Measurements from ENCODE around the gene RRAS.

The RRAS gene

DNA sequence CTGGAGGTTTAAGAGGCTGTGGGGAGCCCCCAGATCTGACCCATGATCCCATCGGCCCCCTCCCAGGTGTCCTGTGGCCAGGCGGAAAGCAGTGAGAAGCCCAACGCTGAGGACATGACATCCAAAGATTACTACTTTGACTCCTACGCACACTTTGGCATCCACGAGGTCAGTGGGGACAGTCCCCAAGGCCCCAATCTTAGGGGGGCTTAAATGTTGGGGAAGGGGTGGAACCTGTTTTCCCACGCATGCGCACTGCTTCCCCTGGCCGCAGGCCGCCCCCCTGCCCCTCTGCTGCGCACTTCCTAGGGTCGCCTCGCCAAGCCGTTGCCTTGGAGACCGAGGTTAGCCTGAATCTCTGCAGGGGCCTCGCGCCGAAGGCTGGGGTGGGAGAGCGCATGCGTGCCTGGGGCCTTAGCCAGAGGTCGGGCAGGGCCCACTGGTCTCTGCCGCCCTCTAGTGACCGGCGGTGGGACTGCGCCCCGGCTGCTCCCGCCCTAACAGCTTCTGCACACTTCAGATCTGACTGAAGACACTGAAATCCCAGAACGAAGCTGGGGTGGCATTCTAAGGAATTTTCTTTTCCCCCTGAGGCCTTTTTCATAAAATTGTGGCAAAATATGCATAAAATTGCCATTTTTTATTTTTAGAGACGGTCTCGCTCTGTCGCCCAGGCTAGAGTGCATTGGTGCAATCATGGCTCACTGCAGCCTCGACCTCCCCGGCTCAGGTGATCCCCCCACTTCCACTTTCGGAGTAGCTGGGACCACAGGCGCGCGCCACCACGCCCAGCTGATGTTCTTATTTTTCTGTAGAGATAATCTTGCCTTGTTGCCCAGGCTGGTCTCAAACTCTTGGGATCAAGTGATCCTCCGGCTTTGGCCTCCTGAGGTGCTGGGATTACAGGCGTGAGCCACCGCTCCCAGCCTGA, 40.7 kb upstream of the RRAS start:
- TF ChIP-seq, protein P1, sequence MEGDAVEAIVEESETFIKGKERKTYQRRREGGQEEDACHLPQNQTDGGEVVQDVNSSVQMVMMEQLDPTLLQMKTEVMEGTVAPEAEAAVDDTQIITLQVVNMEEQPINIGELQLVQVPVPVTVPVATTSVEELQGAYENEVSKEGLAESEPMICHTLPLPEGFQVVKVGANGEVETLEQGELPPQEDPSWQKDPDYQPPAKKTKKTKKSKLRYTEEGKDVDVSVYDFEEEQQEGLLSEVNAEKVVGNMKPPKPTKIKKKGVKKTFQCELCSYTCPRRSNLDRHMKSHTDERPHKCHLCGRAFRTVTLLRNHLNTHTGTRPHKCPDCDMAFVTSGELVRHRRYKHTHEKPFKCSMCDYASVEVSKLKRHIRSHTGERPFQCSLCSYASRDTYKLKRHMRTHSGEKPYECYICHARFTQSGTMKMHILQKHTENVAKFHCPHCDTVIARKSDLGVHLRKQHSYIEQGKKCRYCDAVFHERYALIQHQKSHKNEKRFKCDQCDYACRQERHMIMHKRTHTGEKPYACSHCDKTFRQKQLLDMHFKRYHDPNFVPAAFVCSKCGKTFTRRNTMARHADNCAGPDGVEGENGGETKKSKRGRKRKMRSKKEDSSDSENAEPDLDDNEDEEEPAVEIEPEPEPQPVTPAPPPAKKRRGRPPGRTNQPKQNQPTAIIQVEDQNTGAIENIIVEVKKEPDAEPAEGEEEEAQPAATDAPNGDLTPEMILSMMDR (IDR thresholded peaks at IDR 0.05) = peak; percentile 100
- Histone ChIP-seq H2AFZ (peak overlapping the region; percentile 56), H3K36me3 (ENCODE audit: control insufficient read depth, insufficient read depth, low read length) (no peaks in the 10 kb centered on the region), H3K9ac (no peak overlapping the region), H3K4me1 (peaks cover 18% of the 10 kb centered on the region), H3K27ac (peak overlapping the region; percentile 90), H3K27me3 (ENCODE audit: control insufficient read depth, insufficient read depth, low read length) (no peaks in the 10 kb centered on the region), H3K9me3 (ENCODE audit: control insufficient read depth, low read length) (no peaks in the 10 kb centered on the region), H3K4me3 (ENCODE audit: low read depth, low read length) (no peak overlapping the region), H3K79me2 (peaks cover 18% of the 10 kb centered on the region), H3K4me2 (ENCODE audit: low read length) (peak overlapping the region; percentile 33)

DNA sequence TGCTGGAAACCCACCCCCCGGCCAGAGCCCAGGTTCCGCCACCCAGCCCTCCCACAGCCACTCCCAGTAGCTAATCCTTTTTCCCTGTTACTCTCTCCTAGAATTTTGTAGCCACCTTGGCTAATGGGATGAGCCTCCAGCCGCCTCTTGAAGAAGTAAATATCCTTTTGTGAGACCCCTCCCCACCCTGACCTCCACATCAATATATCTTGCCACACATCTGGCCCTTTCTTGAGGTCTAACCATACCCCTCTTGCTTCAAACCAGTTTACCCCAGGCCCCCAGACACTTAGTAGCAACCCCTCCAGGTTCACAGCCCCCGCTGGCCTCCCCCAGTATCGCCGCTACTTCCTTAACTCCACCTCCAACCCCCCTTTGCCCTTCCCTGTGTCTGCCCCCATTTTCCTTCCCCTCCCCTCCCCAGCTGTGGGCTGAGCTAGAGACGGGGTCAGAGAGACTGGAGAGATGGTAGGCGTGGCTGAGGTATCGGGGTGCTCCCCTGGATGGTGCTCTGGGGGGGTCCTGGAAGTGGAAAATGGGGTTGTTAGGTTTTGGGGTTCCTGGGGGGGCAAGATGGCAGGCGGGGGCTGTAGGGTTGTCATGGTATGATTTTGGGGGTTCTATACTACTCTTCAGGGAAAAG, 39.9 kb upstream of the RRAS start:
- peaks cover 18% of the 10 kb centered on the region for H3K4me1 ChIP-seq
- peaks cover 18% of the 10 kb centered on the region for H3K79me2 ChIP-seq
- no peak overlapping the region for H3K4me3 ChIP-seq (ENCODE audit: low read depth, low read length)
- no peak overlapping the region for H2AFZ ChIP-seq
- H3K27ac ChIP-seq = peak overlapping the region; percentile 90
- H3K27me3 ChIP-seq (ENCODE audit: control insufficient read depth, insufficient read depth, low read length) = no peaks in the 10 kb centered on the region
- no peaks in the 10 kb centered on the region for H3K36me3 ChIP-seq (ENCODE audit: control insufficient read depth, insufficient read depth, low read length)
- peak overlapping the region; percentile 33 for H3K4me2 ChIP-seq (ENCODE audit: low read length)
- TF ChIP-seq, protein P1 (IDR thresholded peaks at IDR 0.05) = no peak
- no peak overlapping the region for H3K9ac ChIP-seq
- no peaks in the 10 kb centered on the region for H3K9me3 ChIP-seq (ENCODE audit: control insufficient read depth, low read length)

DNA sequence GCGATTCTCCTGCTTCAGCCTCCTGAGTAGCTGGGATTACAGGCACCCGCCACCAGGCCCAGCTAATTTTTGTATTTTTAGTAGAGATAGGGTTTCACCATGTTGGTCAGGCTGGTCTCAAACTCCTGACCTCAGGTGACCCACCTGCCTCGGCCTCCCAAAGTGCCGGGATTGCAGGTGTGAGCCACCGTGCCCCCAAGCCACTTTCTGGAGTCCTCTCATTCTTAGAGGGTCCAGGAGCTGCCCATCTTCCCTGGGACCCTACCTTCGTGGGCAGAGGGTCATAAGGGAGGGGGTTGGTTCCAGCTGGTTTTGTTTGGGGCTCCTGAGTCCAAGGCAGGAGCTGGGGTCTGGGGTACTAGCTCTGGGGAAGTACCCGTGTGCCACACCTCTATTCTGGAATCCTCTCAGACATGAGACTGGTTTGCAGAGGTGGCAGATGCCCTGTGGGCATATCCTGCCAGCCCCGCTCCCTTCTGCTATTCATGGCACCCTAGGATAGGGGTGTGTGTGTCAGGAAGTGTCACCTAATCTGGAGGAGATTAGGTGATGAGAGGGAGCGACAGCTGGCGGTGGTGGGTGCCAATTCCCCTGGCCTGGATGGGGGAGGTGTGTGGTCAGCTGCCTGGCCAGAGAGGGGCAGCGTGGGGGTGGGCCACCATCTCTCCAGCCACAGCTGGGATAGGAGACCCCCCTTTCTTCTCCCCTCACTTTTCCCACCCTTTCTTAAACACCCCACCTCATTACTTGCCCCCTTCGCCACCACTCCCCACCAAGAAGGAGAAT, 39.2 kb upstream of the RRAS start:
- Histone ChIP-seq H3K27ac (peak overlapping the region; percentile 90), H3K4me1 (peaks cover 18% of the 10 kb centered on the region), H3K9ac (no peak overlapping the region), H3K4me2 (ENCODE audit: low read length) (no peak overlapping the region), H3K4me3 (ENCODE audit: low read depth, low read length) (no peak overlapping the region), H3K36me3 (ENCODE audit: control insufficient read depth, insufficient read depth, low read length) (no peaks in the 10 kb centered on the region), H3K27me3 (ENCODE audit: control insufficient read depth, insufficient read depth, low read length) (no peaks in the 10 kb centered on the region), H3K79me2 (peaks cover 18% of the 10 kb centered on the region), H2AFZ (no peak overlapping the region), H3K9me3 (ENCODE audit: control insufficient read depth, low read length) (no peaks in the 10 kb centered on the region)
- TF ChIP-seq, protein P1 (IDR thresholded peaks at IDR 0.05) = no peak

DNA sequence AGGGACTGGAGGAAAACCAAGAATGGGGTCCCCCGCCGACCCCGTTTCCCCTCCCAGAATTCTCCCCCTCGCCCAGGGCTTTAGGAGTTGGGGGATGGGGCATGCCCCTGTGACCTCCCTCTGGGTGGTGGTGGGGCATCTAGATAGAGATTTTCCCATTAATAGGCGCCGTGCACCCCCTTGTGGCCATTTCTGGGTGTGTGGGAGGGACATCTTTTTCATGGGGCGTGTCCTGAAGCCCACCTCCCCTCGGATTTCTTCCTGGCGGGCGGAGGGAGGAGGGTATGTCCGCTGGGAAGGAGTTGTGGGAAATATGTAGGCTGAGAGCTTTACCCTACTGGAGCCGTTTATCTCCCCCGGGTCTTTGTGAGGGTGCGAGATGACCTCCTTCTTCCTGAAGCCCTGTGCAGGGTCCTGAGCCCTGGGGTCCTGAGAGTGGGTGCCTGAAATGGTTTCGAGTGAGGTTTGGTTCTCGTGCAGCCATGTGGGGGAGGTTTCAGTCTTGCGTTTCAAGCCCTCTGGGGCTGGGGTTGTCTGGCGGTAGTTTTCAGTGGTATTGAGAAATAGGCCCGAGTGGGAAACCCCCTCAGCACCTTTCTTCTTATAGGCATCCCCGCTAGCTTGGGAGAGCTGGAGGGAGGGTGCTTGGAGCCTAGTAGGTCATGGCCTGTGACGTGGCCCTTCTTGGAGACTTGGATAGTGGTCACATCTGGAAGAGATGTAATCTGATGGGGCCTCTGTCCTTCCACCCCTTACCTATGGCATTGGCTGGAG, 38.1 kb upstream of the RRAS start:
- peak overlapping the region; percentile 81 for H3K4me3 ChIP-seq (ENCODE audit: low read depth, low read length)
- no peaks in the 10 kb centered on the region for H3K27me3 ChIP-seq (ENCODE audit: control insufficient read depth, insufficient read depth, low read length)
- H3K9ac ChIP-seq = peak overlapping the region; percentile 92
- peaks cover 18% of the 10 kb centered on the region for H3K4me1 ChIP-seq
- H3K4me2 ChIP-seq (ENCODE audit: low read length) = peak overlapping the region; percentile 94
- H3K9me3 ChIP-seq (ENCODE audit: control insufficient read depth, low read length) = no peaks in the 10 kb centered on the region
- H3K79me2 ChIP-seq = peaks cover 18% of the 10 kb centered on the region
- H2AFZ ChIP-seq = peak overlapping the region; percentile 76
- no peaks in the 10 kb centered on the region for H3K36me3 ChIP-seq (ENCODE audit: control insufficient read depth, insufficient read depth, low read length)
- TF ChIP-seq, protein P1 (IDR thresholded peaks at IDR 0.05) = peak; percentile 76
- peak overlapping the region; percentile 90 for H3K27ac ChIP-seq
